GM15510 (cell line): ENCODE measurements around the gene SZRD1.

ENCODE experiments used
- POLR2A ChIP-seq: IDR thresholded peaks from 3 replicates; pipeline ENCODE4 v1.6.1; 2011; ENCODE audit warnings: borderline replicate concordance; ENCODE audit not compliant: insufficient read length; ENCODE audit errors: extremely low read depth

The SZRD1 gene

GRCh38 chr1:16409536-16410152, 42.6 kb downstream of the SZRD1 start:
- TF ChIP-seq POLR2A, result no peak

- no peak for TF ChIP-seq POLR2A
Observed at GRCh38 chr1:16410803-16411202, 43.8 kb downstream of the SZRD1 start.

GRCh38 chr1:16413191-16413590, 46.1 kb downstream of the SZRD1 start:
- no peak for TF ChIP-seq POLR2A

- no peak for TF ChIP-seq POLR2A
Observed at GRCh38 chr1:16418823-16419425, 51.9 kb downstream of the SZRD1 start.

- no peak for TF ChIP-seq POLR2A
Observed at GRCh38 chr1:16420424-16421118, 53.5 kb downstream of the SZRD1 start.

GRCh38 chr1:16421201-16421600, 54.2 kb downstream of the SZRD1 start:
- no peak for TF ChIP-seq POLR2A

- TF ChIP-seq POLR2A, result no peak
Observed at GRCh38 chr1:16422041-16422440, 55.0 kb downstream of the SZRD1 start.

GRCh38 chr1:16425125-16426025, 58.3 kb downstream of the SZRD1 start:
- no peak for TF ChIP-seq POLR2A

- TF ChIP-seq POLR2A, result no peak
Observed at GRCh38 chr1:16430606-16431005, 63.6 kb downstream of the SZRD1 start.

GRCh38 chr1:16433030-16433429, 66.0 kb downstream of the SZRD1 start:
- TF ChIP-seq POLR2A, result no peak

GRCh38 chr1:16434007-16434406, 67.0 kb downstream of the SZRD1 start:
- no peak for TF ChIP-seq POLR2A

- no peak for TF ChIP-seq POLR2A
Observed at GRCh38 chr1:16434501-16434900, 67.5 kb downstream of the SZRD1 start.

- no peak for TF ChIP-seq POLR2A
Observed at GRCh38 chr1:16436946-16437474, 70.0 kb downstream of the SZRD1 start, which contains the start of gene SPATA21. TSS of gene SPATA21 (minus strand) at chr1:16437424. CDS start at chr1:16431371, 6,053 bp downstream.

- TF ChIP-seq POLR2A, result no peak
Observed at GRCh38 chr1:16438516-16438915, 71.5 kb downstream of the SZRD1 start.

- TF ChIP-seq POLR2A, result no peak
Observed at GRCh38 chr1:16438924-16439323, 71.9 kb downstream of the SZRD1 start.

GRCh38 chr1:16440131-16440469, 73.1 kb downstream of the SZRD1 start:
- TF ChIP-seq POLR2A, result no peak
